ENCODE data around the gene PRKG1.
"Not testable (repeated sequence)": the region's sequence is repeated elsewhere in the genome, so short reads cannot be mapped to it uniquely, and the experiment has no call there.

PRKG1 gene

DNA sequence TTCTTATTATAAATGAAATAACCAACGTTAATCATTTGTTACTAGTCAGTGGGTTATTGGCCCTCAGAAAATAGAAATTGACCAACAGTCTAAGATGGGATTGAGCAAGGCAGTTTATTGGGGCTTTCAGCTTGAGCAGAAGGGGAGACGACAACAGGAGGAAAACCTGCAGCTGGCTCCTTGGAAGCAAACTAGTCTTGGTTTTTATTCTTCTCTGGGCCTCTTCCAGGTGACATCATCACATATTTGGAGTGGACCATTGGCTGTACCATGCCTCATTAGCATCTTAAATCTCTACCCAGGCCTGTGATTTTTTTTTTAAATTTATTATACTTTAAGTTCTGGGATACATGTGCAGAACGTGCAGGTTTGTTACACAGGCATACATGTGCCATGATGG is 684.1 kb downstream of the PRKG1 start:
- DNase-seq (ENCODE audit: low read depth in 2 of 2): no peak

DNA sequence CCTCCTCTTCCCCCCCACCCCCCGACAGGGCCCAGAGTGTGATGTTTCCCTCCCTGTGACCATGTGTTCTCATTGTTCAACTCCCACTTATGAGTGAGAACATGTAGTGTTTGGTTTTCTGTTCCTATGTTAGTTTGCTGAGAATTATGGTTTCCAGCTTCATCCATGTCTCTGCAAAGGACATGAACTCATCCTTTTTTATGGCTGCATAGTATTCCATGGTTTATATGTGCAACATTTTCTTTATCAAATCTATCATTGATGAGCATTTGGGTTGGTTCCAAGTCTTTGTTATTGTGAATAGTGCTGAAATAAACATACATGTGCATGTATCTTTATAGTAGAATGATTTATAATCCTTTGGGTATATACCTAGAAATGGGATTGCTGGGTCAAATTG is 684.6 kb downstream of the PRKG1 start:
- not testable (repeated sequence) for DNase-seq (ENCODE audit: low read depth in 2 of 2)

DNA sequence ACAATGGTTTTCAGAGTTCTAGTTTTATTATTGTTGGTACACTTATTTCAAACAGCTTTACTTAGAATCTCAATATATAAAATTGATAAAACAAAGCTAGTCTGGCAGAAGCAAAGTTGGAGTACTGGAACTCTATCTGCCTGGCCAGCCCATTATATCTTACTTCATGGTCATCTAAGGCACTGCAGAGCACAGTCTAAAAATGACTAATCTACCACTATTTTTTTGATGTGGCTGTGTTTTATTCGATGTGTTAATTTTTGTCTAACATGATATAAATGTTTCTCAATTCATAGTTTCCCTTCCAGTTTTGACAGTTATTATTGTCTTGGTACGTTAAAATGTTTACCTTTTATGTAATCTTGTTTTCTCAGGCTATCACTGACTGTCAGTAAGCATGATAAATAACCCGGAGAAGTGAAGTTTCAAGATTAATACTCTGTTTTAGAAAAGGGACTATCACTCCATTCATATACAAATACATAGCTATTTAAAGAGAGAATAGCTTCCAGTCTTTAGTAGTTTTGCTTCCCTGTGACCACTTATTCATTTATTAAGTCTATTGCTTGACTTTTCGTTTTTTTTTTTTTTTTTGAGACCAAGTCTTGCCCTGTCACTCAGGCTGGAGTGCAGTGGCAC is 685.7 kb downstream of the PRKG1 start:
- no peak for DNase-seq (ENCODE audit: low read depth in 2 of 2)

DNA sequence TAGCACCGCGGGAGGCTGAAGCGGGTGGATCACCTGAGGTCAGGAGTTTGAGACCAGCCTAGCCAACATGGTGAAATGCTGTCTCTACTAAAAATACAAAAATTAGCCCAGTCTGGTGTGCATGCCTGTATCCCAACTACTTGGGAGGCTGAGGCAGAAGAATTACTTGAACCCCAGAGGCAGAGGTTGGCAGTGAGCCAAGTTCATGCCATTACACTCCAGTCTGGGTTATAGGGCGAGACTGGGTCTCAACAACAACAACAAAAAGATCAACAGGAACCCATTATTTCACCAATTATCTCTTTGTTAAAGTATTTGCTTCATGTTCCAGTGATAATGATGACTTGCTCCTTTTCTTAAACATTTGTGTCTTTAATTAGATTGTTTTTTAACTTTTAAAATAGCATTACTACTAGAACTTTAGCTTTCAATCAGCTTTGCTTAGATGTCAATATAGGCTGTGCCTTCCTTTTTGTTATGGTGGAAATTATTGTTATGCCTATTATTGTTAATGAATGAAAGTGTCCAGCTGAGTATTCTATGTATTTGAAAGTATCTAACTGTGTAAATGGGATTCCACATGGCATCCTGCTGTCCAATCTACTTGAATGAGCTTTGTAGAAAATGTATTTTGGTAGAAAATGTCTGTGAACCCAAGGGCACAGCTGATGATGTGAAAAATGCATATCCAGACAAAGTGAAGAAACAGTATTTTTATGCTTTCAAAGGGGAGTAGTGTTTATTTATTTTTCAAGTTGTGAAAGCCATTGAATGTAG is 686.8 kb downstream of the PRKG1 start:
- no peak for DNase-seq (ENCODE audit: low read depth in 2 of 2)

DNA sequence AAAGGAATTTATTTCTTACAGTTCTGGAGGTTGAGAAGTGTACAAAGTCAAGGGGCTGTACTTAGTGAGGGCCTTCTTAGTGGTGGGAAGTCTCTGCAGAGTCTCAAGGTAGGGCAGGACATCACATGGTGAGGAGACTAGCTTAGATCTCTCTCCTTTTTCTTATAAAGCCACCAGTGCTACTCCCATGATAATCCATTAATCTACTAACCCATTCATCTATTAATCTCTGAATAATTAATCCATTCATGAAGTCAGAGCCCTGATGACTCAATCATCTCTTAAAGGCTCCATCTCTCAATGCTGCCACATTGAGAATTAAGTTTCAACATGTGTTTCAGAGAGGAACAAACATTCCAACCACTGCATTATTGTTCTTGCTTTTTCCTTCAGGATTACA is 689.5 kb downstream of the PRKG1 start:
- DNase-seq (ENCODE audit: low read depth in 2 of 2): no peak

DNA sequence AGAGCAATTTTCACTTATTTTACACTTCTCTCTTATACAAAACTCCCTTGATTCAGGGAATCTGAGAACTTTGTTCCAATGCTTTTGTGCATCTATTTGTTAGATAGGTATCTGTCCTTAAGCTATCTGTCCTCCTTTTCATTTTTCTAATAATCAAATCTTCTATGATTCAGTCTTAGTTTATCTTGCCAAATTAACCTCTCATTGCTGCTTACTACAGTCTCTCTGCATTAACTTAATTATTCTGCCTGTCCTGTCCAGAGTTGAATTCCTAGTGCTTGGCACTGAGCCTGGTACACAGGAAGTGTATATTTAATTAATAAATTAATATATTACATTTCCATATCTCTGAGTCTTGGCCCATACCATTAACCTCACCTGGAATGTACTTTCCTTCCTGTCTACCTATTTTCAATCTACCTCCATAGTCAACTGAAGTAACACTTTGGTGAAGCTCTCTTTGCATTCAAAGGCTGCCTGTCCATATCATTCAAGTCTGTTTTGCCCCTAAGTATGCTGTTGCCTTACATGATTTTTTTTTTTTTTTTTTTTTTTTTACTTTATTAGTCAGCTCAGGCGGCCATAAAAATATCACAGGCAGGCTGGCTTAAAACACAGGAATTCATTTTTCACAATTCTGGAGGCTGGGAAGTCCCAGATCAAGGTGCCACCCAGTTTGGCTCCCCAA is 691.1 kb downstream of the PRKG1 start:
- DNase-seq (ENCODE audit: low read depth in 2 of 2): no peak

DNA sequence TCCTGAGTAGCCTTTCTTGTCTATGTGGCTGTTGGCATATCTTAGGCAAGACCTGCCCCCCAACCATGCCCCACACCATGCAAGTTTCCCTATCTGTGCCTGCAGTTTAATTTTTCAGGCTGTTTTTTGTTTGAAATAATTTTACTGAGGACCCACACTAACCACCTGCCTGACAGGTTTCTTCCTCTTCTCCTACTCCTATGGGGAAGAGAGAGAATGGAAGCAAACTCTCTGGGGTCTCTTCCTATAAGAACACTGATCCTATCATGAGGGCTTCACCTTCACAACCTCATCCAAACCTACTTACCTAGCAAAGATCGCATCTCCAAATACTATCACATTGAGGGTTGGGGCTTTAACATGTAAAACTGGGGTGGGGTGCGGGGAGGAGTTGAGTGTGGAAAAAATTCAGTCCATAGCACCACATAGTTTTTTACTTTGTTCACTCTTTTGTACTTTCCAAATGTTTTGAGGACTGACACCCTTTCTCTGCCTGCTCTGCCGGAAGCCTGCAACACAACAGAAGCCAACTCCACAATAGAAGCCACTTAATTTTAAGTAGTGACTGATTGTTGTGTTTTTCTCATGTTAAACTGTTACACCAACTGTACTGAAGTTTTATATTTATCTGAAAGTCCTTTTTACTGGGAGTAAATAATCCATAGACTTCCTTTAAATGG is 692.3 kb downstream of the PRKG1 start:
- no peak for DNase-seq (ENCODE audit: low read depth in 2 of 2)

DNA sequence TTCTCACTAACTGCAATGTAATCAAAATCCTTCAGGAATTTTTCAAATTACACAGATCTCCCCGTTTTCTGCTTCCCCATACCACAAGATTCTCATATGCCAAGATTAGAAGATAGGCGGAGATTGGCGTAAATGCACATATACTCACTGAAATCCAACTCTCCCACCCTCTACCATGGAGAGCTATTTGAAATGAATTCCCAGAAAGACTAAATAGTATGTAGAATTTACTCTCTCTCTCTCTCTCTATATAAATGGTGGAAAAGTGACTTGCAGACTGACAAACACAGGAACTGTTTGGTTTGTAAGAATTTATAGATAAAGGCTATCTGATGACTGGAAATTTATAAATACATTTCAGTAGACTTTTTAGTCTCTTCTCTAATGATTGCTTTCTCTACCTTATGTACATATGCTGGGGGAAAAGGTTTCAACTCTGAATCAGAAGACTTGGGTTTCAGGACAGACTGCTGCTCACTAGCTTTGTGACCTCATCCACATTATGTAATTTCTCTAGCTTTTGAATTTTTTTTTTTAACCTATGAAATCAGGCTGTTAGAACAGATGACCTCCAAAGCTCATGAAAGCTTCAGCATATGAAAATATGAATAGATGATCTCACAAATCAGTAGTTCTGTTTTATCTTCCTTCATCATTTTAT is 692.9 kb downstream of the PRKG1 start:
- DNase-seq (ENCODE audit: low read depth in 2 of 2): no peak

DNA sequence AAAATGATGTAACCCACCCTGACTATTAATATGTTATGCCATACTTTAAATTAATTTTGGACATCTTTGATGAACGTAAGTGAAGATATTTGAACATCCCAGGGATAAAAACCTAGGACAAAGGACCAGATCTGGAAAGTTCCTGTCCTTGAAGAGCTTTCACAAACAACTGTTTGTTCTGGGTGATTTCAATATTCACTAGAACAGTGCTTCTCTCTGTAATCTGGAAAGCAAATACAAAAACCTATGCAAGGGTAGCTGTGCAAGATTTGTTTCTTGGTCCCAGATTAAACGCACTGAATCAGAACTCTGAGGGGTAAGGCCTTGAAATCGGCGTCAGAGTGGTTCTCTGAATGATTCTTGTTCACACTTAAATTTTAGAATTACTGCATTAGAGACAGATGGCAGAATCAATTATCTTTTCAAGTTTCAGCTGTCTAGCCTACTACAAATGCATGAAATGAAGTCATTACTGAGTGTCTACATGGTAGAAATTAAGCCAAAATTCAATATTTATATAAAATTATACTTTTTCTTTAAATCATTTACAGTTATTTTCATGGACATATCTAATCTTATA is 694.7 kb downstream of the PRKG1 start:
- no peak for DNase-seq (ENCODE audit: low read depth in 2 of 2)

DNA sequence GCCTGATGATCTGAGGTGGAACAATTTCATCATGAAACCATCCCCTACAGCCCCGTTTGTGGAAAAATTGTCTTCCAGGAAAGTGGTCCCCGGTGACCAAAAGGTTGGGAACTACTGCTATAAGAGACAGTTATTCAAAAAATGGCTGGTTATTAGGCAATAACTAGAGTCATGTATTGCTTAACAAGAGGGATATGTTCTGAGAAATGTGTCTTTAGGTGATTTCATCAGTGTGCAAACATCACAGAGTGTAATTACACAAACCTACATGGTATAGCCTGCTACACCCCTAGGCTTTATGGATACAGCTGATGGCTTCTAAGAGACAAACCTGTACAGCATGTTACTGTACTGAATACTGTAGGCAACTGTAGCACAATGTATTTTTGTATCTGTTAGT is 696.4 kb downstream of the PRKG1 start:
- no peak for DNase-seq (ENCODE audit: low read depth in 2 of 2)

DNA sequence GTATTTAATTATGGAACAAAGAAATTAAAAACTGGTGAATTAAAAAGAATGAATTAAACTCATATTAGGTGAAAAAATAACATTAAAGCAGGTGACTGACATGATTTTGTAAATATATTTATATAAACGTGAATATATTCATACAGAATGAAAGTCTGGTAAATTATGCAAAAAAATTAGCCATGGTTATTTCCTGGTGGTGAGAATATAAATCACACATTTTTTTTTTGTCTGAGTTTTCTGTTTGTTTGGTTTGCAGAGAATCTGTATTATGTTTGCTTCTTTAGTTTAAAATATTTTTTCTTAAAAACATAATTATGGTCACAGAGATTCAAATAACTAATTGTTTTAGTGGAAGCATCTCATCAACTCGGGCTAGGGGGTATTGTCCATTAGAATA is 698.1 kb downstream of the PRKG1 start:
- no peak for DNase-seq (ENCODE audit: low read depth in 2 of 2)

DNA sequence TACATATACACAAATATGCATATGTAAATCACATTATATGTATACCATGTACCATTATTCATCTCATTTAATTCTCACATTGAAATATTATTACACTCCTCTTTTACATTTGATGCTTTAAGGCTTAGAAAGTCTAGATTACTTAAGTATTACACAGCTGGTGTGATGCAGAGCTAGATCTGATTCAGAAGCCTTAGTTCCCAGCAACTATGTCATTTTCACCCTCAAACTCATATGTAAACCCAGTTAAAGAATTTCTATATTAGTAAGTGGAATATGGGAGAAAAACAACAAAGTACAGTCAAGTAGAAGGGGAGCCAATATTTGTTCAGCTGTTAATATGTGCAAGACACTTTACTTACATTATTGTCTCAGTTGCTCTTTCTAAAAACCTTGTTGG is 699.4 kb downstream of the PRKG1 start:
- DNase-seq (ENCODE audit: low read depth in 2 of 2): no peak

DNA sequence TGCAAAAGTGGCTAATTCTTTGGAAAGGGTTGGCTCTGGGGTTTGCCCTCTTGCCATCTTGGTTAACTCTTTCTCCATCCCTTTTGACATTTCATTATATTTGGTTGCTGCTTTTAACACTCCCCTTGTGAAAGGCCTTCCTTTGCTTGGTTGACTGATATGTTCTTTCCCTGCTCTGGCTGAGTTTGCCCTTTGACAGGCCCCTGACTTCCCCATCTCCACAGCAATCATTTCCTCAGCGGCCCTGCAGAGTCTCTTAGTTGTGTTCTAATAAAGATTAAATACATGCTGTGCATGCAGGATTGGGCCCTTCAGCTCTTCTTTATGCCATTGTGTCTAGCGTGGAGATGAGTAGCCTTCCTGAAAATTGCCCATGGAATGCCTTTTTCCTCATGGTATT is 709.7 kb downstream of the PRKG1 start:
- DNase-seq (ENCODE audit: low read depth in 2 of 2): no peak

DNA sequence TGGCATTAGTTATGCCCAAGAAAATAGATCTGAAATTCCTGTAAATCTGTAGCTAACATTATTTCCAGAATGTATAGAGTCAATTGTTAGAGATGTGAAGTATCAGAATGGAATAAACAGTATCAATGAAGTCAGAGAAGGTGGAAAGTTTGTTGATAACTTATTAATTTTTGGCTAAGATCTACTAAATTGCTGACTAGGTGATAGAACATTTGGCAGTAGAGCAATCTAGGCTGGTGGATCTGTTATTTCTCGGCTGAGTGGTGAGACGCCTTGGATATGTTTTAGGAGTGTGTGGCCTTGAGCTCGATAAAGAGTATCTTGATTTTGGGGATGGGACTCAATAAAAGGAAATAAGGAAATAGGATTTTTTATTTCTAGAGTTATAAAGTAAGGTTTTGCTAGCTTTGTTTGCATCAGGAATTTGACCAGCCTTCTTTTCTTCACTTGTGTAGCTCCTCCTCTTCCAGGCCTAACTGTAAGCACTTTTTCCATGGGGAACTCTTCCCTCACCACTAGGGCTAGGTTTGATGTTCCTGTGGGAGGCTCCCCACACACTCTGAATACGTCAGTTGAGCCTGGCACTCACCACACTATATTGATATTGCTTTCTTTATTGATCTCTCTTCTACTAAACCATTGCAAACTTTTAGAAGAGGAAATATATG is 711.9 kb downstream of the PRKG1 start:
- DNase-seq (ENCODE audit: low read depth in 2 of 2): no peak

DNA sequence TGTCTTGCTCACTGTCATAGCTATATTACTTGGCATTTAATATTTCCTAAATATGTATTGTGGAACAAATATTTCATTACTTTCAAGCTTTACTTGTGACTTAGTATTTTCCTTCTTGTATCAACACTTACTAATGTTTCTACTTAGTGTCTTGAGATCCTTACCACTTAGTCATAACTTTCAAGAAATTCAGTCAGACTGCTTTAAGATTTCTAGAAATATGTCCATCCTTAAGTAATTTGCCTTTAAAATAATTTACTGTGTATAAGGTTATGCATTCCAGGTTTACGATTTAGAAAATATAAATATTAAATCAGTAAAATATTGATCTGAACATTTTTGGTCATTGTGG is 712.4 kb downstream of the PRKG1 start:
- no peak for DNase-seq (ENCODE audit: low read depth in 2 of 2)

DNA sequence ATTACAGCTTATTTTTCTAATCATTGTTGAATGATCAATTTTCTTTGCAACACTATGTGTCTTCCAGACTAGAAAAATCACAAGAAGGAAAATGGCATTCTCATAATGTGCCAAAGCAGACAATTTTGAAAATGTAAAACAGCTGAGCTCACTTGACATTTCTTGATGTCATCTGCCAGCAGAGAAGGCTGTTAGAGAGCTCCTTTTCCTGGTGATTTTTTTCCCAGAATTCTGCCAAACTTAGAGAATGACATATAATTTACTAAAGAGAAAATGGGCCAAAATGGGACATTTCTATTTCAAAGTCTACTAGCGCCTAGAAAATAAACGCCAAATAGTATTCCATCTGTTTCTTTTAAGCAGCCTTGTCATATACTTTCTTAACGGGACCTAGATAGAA is 714.0 kb downstream of the PRKG1 start:
- no peak for DNase-seq (ENCODE audit: low read depth in 2 of 2)

DNA sequence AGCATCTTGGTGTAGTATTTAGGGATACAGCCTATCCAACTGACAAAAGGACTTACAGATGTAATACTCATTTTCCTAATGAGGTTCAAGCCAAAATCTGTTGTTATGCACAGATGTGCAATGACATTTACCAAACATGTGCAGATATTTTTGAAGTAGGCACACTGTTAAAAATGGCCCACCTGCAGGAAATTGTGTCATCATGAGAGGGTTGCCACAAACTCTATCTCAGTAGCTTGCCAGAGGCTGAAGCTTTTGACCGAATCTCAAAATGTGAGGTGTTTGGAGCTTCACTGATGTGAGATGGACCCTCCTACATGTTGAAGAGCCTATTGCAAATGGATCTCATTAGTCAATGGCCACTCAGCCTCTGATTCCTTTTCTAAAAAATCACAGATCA is 714.8 kb downstream of the PRKG1 start:
- DNase-seq (ENCODE audit: low read depth in 2 of 2): no peak

DNA sequence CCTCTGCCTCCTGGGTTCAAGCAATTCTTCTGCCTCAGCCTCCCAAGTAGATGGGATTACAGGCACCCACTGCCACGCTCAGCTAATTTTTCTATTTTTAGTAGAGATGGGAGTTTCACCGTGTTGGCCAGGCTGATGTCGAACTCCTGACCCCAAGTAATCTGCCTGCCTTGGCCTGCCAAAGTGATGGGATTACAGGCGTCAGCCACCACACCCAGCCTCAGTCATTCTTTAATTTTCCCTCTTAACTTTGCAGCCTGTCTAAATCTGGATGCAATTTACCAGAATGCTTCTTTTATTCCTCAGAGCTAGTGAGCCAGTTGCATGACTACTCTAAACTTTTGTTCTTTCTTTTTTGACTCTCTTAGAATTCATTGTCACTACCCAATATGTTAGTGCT is 715.6 kb downstream of the PRKG1 start:
- DNase-seq (ENCODE audit: low read depth in 2 of 2): no peak

DNA sequence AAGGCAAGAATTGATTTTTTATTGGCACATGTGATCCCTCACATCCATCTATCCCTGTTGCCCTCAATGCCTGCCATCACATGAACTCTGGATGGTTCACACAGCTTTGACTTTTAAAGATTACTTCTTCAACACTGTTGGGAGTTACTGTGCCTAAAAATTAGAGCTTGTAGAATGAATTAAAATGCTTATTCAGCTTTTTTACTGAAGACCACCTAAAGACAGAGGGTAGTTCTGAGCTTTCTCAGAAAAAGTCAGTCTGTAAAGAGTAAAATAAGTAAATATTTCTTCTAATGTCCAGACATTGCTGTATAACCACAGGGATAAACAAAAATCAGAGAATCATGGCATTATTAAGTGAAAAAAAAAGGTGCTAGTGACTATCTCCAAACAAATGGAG is 718.4 kb downstream of the PRKG1 start:
- DNase-seq (ENCODE audit: low read depth in 2 of 2): no peak

DNA sequence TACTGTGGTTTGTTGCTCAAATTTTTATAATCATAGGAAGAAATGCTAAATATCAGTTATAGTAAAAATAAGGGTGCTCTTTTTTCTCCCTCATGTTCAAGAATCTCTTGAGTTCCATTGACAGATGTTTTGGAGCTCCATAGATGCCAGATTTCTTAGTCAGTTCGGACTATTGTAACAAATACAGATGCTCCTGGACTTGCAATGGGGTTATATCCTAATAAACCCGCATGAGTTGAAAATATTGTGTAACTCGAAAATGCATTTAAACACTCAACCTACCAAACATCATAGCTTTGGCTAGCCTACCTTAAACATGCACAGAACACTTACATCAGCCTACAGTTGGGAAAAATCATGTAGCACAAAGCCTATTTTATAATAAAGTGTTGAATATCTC is 725.8 kb downstream of the PRKG1 start:
- DNase-seq (ENCODE audit: low read depth in 2 of 2): no peak

DNA sequence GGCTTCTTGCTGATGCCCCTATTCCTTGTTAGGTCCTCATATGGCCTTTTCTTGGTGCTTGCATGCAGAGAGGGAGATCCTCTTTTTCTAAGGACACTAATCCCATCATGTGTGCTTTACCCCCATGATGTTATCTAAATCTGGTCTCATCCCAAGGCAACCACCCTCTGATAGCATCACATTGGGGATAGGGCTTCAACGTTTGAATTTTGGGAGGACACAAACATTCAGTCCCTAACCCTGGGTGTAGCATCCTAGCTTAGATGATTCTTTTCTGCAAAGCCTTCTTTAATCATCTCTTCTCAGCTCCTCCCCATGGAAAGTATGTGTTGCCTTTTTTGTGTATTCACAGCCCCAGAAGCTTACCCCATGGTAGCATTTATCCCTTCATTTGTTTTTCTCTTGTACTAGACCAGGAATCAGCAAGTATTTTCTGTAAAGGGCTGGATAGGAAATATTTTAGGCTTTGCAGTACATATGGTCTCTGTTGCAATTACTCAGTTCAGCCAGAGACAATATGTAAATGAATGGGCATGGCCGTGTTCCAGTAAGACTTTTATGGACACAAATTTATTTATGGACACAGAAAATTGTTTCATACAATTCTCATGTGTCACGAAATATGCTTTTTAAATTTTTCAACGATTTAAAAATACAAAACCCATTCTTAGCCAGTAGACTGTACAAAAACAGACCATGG is 726.6 kb downstream of the PRKG1 start:
- no peak for DNase-seq (ENCODE audit: low read depth in 2 of 2)
